Panc1 (cell line): ENCODE measurements around the gene FCAMR.

ENCODE experiments used
- POLR2AphosphoS5 ChIP-seq: IDR thresholded peaks from 2 replicates; pipeline ENCODE4 v1.6.1; 2012; ENCODE audit warnings: mild to moderate bottlenecking, low read depth, low read length, moderate library complexity
- REST ChIP-seq, 2 experiments: IDR thresholded peaks; 2 replicates each; pipeline ENCODE4 v1.6.1; 2011 to 2012; ENCODE audit warnings: low read depth in 2 of 2, control low read depth in 1 of 2, low read length in 1 of 2, mild to moderate bottlenecking in 1 of 2, moderate library complexity in 1 of 2; ENCODE audit not compliant: insufficient read depth in 1 of 2
- TF ChIP-seq, protein P1 (sequence below): fragments of 450-650 bp; IDR thresholded peaks from 2 replicates; pipeline ENCODE4 v1.5.1; 2017; ENCODE audit warnings: mild to moderate bottlenecking

DNA sequence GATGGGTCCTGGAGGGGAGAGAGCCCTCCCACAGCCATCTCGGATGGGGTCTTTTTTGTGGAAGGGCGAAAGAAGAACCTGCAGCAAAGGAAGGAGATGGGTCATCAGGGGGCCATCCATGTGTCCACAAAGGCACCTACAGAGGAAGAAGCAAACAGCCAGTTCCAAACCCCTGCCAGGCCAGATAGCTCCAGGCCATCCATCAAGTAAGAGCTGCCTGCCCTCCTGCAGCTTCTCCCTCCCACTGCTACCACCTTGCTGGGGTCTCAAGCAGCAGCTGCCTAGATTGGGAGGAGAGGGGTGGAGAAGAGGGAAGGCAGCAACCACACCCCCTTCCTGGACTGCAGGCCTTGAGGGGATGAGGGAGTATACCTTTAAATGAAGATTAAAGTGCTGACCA, 4.5 kb downstream of the FCAMR start:
- TF ChIP-seq, protein P1, sequence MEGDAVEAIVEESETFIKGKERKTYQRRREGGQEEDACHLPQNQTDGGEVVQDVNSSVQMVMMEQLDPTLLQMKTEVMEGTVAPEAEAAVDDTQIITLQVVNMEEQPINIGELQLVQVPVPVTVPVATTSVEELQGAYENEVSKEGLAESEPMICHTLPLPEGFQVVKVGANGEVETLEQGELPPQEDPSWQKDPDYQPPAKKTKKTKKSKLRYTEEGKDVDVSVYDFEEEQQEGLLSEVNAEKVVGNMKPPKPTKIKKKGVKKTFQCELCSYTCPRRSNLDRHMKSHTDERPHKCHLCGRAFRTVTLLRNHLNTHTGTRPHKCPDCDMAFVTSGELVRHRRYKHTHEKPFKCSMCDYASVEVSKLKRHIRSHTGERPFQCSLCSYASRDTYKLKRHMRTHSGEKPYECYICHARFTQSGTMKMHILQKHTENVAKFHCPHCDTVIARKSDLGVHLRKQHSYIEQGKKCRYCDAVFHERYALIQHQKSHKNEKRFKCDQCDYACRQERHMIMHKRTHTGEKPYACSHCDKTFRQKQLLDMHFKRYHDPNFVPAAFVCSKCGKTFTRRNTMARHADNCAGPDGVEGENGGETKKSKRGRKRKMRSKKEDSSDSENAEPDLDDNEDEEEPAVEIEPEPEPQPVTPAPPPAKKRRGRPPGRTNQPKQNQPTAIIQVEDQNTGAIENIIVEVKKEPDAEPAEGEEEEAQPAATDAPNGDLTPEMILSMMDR = no peak
- TF ChIP-seq POLR2AphosphoS5 = no peak
- TF ChIP-seq REST (IDR thresholded peaks at IDR 0.05; ENCODE audit: insufficient read depth in 1 of 2, low read depth in 2 of 2, low read length in 1 of 2) = no peak
